NCI-H1092 treated with DMSO at 0.1 percent for 48 hours (cell line): ENCODE data around the gene TMEM132D.

Source experiments
- DNase-seq: peaks from one replicate; lab custom pipeline; 2025; lab: John Stamatoyannopoulos, UW

Gene TMEM132D

GRCh38 chr12:129873111-129873832 lies 30.6 kb downstream of the TMEM132D start:
- DNase-seq = no peak

GRCh38 chr12:129871991-129872972 lies 31.5 kb downstream of the TMEM132D start:
- peak; percentile 48 for DNase-seq

- DNase-seq = no peak
Observed at GRCh38 chr12:129870796-129871195, 33.0 kb downstream of the TMEM132D start.

GRCh38 chr12:129870136-129870535 lies 33.7 kb downstream of the TMEM132D start:
- DNase-seq = no peak

- DNase-seq = no peak
Observed at GRCh38 chr12:129868575-129868974, 35.2 kb downstream of the TMEM132D start.

- DNase-seq = no peak
Observed at GRCh38 chr12:129863938-129864337, 39.9 kb downstream of the TMEM132D start.

GRCh38 chr12:129862561-129863175 lies 41.2 kb downstream of the TMEM132D start:
- peak; percentile 16 for DNase-seq

GRCh38 chr12:129861951-129862350 lies 41.9 kb downstream of the TMEM132D start:
- DNase-seq = no peak

GRCh38 chr12:129854591-129854990 lies 49.2 kb downstream of the TMEM132D start:
- DNase-seq = no peak

- DNase-seq = no peak
Observed at GRCh38 chr12:129851296-129851695, 52.5 kb downstream of the TMEM132D start.

GRCh38 chr12:129848876-129849275 lies 54.9 kb downstream of the TMEM132D start:
- DNase-seq = no peak

GRCh38 chr12:129847063-129847462 lies 56.8 kb downstream of the TMEM132D start:
- DNase-seq = no peak

- no peak for DNase-seq
Observed at GRCh38 chr12:129844662-129845220, 59.1 kb downstream of the TMEM132D start.

GRCh38 chr12:129841251-129841650 lies 62.6 kb downstream of the TMEM132D start:
- no peak for DNase-seq

GRCh38 chr12:129840145-129840884 lies 63.5 kb downstream of the TMEM132D start:
- DNase-seq = no peak

- no peak for DNase-seq
Observed at GRCh38 chr12:129839679-129840078, 64.1 kb downstream of the TMEM132D start.

GRCh38 chr12:129831294-129831693 lies 72.5 kb downstream of the TMEM132D start:
- DNase-seq = no peak

- DNase-seq = no peak
Observed at GRCh38 chr12:129830796-129831195, 73.0 kb downstream of the TMEM132D start.

GRCh38 chr12:129827866-129828384 lies 75.9 kb downstream of the TMEM132D start:
- no peak for DNase-seq

- DNase-seq = no peak
Observed at GRCh38 chr12:129827102-129827865, 76.5 kb downstream of the TMEM132D start.
